AG04449 (cell line): Measurements from ENCODE around the gene ZNF213.

Experiments
- CTCF ChIA-PET: fragments of 350-600 bp; formaldehyde crosslinking; extraction: SDS; loops from one replicate; lab custom pipeline; 2021; ENCODE audit warnings: antibody characterized with exemption; lab: Yijun Ruan, JAX
- POLR2A ChIA-PET: fragments of 400-600, 350-600 bp; formaldehyde crosslinking; extraction: SDS; loops from one replicate; lab custom pipeline; 2020; ENCODE audit warnings: antibody characterized with exemption, inconsistent platforms; lab: Yijun Ruan, JAX
- DNase-seq: peaks from one replicate; pipeline ENCODE4 v3.0.0-alpha.2; 2010; ENCODE audit warnings: low read depth, low spot score
- H3K4me3 ChIP-seq: 2 replicates; pipeline ENCODE4 v1.5.1; 2011; ENCODE audit warnings: low read depth, mild to moderate bottlenecking, control low read depth, low read length
- CTCF ChIP-seq: IDR thresholded peaks from one replicate; pipeline ENCODE4 v1.5.1; 2011; ENCODE audit warnings: mild to moderate bottlenecking, moderate library complexity, low read length, control low read depth, inconsistent platforms; ENCODE audit not compliant: insufficient read depth; ENCODE audit errors: missing control alignments

ZNF213 gene

GRCh38 chr16:3134338-3135125, at the start of gene ZNF213:
ZNF213 (plus strand) TSS chr16:3135029; CDS start chr16:3137281, 2,252 bp downstream.
- POLR2A ChIA-PET, result interaction anchor here (0.8 to 2.1 kb wide), 11 partner anchors 9 to 114 kb away, joined by 3 to 10 read pairs (median 4); partner anchors contain the start of genes HCFC1R1 and THOC6
- CTCF ChIA-PET, result interaction anchor here (0.9 to 14.9 kb wide), 14 partner anchors 9 to 106 kb away, joined by 3 to 206 read pairs (median 4); no protein-coding TSS in a partner anchor
- TF ChIP-seq CTCF, result no peak

GRCh38 chr16:3085868-3086595, 48.8 kb upstream of the ZNF213 start:
- POLR2A ChIA-PET, result no interaction called here
- no peak for TF ChIP-seq CTCF
- DNase-seq, result no peak
- H3K4me3 ChIP-seq, result no peak overlapping the region
- CTCF ChIA-PET, result interaction anchor here (0.9 to 1.6 kb wide), 3 partner anchors 9 to 12 kb away, joined by 3 read pairs; no protein-coding TSS in a partner anchor

More at GRCh38 chr16:3134338-3135125, at the start of gene ZNF213:
- peak; percentile 87 for DNase-seq
- H3K4me3 ChIP-seq, result peak within 1 kb of the TSS; percentile 95

- ChIA-PET CTCF (interaction anchor here (0.8 to 1.7 kb wide), 3 partner anchors 12 to 43 kb away, joined by 3 to 6 read pairs (median 4); partner anchors contain the start of gene ZSCAN10), POLR2A (no interaction called here)
- no peak for DNase-seq
- H3K4me3 ChIP-seq, result no peak overlapping the region
- no peak for TF ChIP-seq CTCF
These were observed 48.1 kb upstream of the ZNF213 start for GRCh38 chr16:3086596-3087242.

- ChIA-PET POLR2A (no interaction called here), CTCF (interaction anchor here (0.8 to 1.7 kb wide), 6 partner anchors 9 to 56 kb away, joined by 3 to 6 read pairs (median 4); partner anchors contain the start of gene ZSCAN10)
- H3K4me3 ChIP-seq, result no peak overlapping the region
- TF ChIP-seq CTCF, result no peak
- no peak for DNase-seq
These were observed 47.3 kb upstream of the ZNF213 start for GRCh38 chr16:3087243-3088235.

GRCh38 chr16:3088450-3088849, 46.4 kb upstream of the ZNF213 start:
- CTCF ChIA-PET, result interaction anchor here (0.9 to 1.6 kb wide), 3 partner anchors 12 to 57 kb away, joined by 3 to 4 read pairs (median 4); no protein-coding TSS in a partner anchor

More at GRCh38 chr16:3088450-3088849, 46.4 kb upstream of the ZNF213 start:
- TF ChIP-seq CTCF, result no peak
- no peak overlapping the region for H3K4me3 ChIP-seq
- DNase-seq, result no peak
- POLR2A ChIA-PET, result no interaction called here
